Activated CD4-positive, alpha-beta memory T cell treated with anti-CD3 and anti-CD28 coated beads for 36 hours (primary cell): ENCODE results near the gene RBFOX2. TPM values are rescaled to one million over a fixed set of nuclear protein-coding genes. Genes with fewer than 3 reads are reported as not detected.

Source experiments
- CTCF ChIA-PET: fragments of 350-600 bp; sonication (Branson Sonifier 250); formaldehyde crosslinking; loops from one replicate; lab custom pipeline; 2021; ENCODE audit warnings: antibody characterized with exemption, inconsistent platforms; lab: Charles Lee
- POLR2A ChIA-PET: fragments of 350-600 bp; sonication (Branson Sonifier 250); formaldehyde crosslinking; loops from one replicate; lab custom pipeline; 2021; ENCODE audit warnings: antibody characterized with exemption; lab: Charles Lee
- DNase-seq: peaks from one replicate; pipeline ENCODE4 v3.0.0-alpha.2; 2020
- H3K27ac Mint-ChIP-seq: one replicate; pipeline ENCODE4 v1.8.0; 2021; ENCODE audit warnings: mixed read lengths
- H3K27me3 Mint-ChIP-seq: one replicate; pipeline ENCODE4 v1.8.0; 2021; ENCODE audit warnings: mixed read lengths
- H3K36me3 Mint-ChIP-seq: one replicate; pipeline ENCODE4 v1.8.0; 2021; ENCODE audit warnings: mixed read lengths
- H3K4me1 Mint-ChIP-seq: one replicate; pipeline ENCODE4 v1.8.0; 2021; ENCODE audit warnings: low read depth, mixed read lengths
- H3K4me3 Mint-ChIP-seq: one replicate; pipeline ENCODE4 v1.8.0; 2021; ENCODE audit warnings: mild to moderate bottlenecking, mixed read lengths
- H3K9me3 Mint-ChIP-seq: one replicate; pipeline ENCODE4 v1.8.0; 2021; ENCODE audit warnings: mixed read lengths
- intact Hi-C: fragments of 100-400 bp; cut with micrococcal nuclease; formaldehyde crosslinking; loops from one replicate; pipeline ENCODE4 v1.15.1; 2023
- total RNA-seq, 2 experiments: library from RNA; stranded (reverse); gene quantifications; one replicate each; pipeline ENCODE4 v1.2.3, GENCODE V29; 2021

The RBFOX2 gene
- total RNA-seq, 2 experiments from 2014 or later: 4.3 to 4.6 TPM

GRCh38 chr22:35863432-35863831 lies 165.2 kb downstream of the RBFOX2 start:
- H3K4me3 Mint-ChIP-seq: no peak overlapping the region
- ChIA-PET CTCF (no interaction called here), POLR2A (no interaction called here)
- no peaks in the 10 kb centered on the region for H3K9me3 Mint-ChIP-seq
- H3K27ac Mint-ChIP-seq: no peak overlapping the region
- no peaks in the 10 kb centered on the region for H3K27me3 Mint-ChIP-seq
- H3K36me3 Mint-ChIP-seq: no peaks in the 10 kb centered on the region
- no peak for DNase-seq
- H3K4me1 Mint-ChIP-seq: no peaks in the 10 kb centered on the region
- intact Hi-C loops: no loop called here

DNA sequence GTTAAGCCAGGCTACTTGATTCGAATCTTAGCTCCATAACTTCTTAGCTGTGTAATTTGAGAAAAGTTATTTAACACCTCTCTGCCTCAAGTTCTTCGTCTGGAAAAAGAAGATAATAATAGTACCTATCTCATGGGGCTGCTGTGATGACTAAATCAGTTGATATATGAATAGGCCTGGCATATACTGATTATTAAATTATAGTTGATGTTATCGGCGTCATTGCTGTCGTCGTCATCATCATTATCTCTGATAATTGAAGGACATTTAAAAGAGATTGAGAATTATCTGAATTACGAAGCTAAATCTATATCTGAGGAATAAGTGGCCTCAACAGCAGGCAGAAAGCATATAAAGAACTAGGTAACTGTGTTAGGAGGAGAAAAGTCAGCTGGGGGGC lies 165.9 kb downstream of the RBFOX2 start:
- Mint-ChIP-seq H3K27me3 (no peaks in the 10 kb centered on the region), H3K4me1 (no peaks in the 10 kb centered on the region), H3K27ac (no peak overlapping the region), H3K9me3 (no peaks in the 10 kb centered on the region), H3K36me3 (no peaks in the 10 kb centered on the region), H3K4me3 (no peak overlapping the region)
- no peak for DNase-seq
- ChIA-PET CTCF (no interaction called here), POLR2A (no interaction called here)
- intact Hi-C loops: no loop called here

DNA sequence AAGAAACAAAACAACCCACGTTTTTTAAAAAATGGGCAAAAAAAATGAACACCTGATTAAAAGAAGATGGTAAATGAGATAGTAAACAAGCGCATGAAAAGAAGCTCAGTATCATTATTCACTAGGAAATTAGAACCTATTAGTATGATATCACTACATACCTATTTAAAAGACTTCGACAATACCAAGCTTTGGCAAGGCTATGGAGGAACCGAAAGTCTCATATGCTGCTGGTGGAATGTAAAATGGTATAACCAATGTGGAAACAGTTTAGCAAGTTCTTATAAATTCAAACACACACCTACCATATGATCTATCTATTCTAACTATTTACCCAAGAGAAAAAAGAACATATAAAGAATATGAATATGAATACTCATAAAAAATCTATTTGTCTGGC lies 167.2 kb downstream of the RBFOX2 start:
- intact Hi-C loops: no loop called here
- Mint-ChIP-seq H3K4me1 (no peaks in the 10 kb centered on the region), H3K4me3 (no peak overlapping the region), H3K27ac (no peak overlapping the region), H3K27me3 (peaks cover under 1% of the 10 kb centered on the region), H3K36me3 (no peaks in the 10 kb centered on the region), H3K9me3 (no peaks in the 10 kb centered on the region)
- DNase-seq: no peak
- ChIA-PET CTCF (no interaction called here), POLR2A (no interaction called here)

DNA sequence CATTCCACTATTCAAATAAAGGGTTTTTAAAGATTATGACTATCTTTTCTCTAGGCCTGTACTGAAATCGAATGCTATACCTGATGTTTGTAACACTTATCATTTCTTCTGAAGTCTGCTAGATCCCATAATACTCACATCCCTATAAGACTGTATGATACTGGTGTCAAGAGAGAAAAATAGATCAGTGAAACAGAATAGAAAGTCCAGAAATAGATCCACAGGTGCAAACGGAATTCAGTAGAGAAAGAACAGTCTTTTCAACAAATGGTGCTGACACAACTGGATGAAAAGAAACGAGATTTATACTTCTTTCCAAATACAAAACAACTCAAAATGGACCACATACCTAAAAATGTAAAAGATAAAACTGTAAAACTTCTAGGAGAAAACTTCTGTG lies 167.8 kb downstream of the RBFOX2 start:
- ChIA-PET POLR2A (no interaction called here), CTCF (interaction anchor here (0.6 kb wide), 1 partner anchor 670 kb away, joined by 4 read pairs; no protein-coding TSS in a partner anchor)
- H3K27me3 Mint-ChIP-seq: peaks cover 3% of the 10 kb centered on the region
- H3K9me3 Mint-ChIP-seq: no peaks in the 10 kb centered on the region
- no peaks in the 10 kb centered on the region for H3K4me1 Mint-ChIP-seq
- DNase-seq: no peak
- H3K36me3 Mint-ChIP-seq: no peaks in the 10 kb centered on the region
- H3K4me3 Mint-ChIP-seq: no peak overlapping the region
- intact Hi-C loops: no loop called here
- no peak overlapping the region for H3K27ac Mint-ChIP-seq

GRCh38 chr22:35860087-35860733 lies 168.4 kb downstream of the RBFOX2 start:
- no peaks in the 10 kb centered on the region for H3K4me1 Mint-ChIP-seq
- H3K27ac Mint-ChIP-seq: no peak overlapping the region
- intact Hi-C loops: no loop called here
- peaks cover 3% of the 10 kb centered on the region for H3K27me3 Mint-ChIP-seq
- no peaks in the 10 kb centered on the region for H3K36me3 Mint-ChIP-seq
- POLR2A ChIA-PET: no interaction called here
- CTCF ChIA-PET: interaction anchor here (0.6 kb wide), 1 partner anchor 671 kb away, joined by 4 read pairs; no protein-coding TSS in a partner anchor
- no peaks in the 10 kb centered on the region for H3K9me3 Mint-ChIP-seq
- no peak overlapping the region for H3K4me3 Mint-ChIP-seq
- DNase-seq: no peak

DNA sequence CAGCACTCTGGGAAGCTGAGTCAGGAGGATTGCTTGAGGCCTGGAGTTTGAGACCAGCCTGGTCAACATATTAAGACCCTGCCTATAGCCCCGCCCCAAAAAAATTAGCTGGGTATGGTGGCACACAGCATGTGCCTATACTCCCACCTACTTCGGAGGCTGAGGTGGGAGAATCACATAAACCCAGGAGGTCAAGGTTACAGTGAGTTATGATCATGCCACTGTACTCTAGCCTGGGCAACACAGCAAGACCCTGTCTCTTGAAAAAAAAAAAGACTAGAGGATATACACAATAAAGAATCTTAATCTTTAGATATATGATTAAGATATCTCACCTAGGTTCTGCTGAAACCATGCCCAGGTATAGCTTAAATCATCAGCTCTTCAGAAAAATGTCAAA lies 174.3 kb downstream of the RBFOX2 start:
- DNase-seq: no peak
- no peaks in the 10 kb centered on the region for H3K4me1 Mint-ChIP-seq
- no peaks in the 10 kb centered on the region for H3K36me3 Mint-ChIP-seq
- H3K4me3 Mint-ChIP-seq: no peak overlapping the region
- H3K27ac Mint-ChIP-seq: no peak overlapping the region
- ChIA-PET POLR2A (no interaction called here), CTCF (no interaction called here)
- H3K9me3 Mint-ChIP-seq: no peaks in the 10 kb centered on the region
- H3K27me3 Mint-ChIP-seq: peaks cover 3% of the 10 kb centered on the region
- intact Hi-C loops: no loop called here

- peaks cover 3% of the 10 kb centered on the region for H3K27me3 Mint-ChIP-seq
- H3K36me3 Mint-ChIP-seq: no peaks in the 10 kb centered on the region
- H3K9me3 Mint-ChIP-seq: no peaks in the 10 kb centered on the region
- CTCF ChIA-PET: no interaction called here
- no peaks in the 10 kb centered on the region for H3K4me1 Mint-ChIP-seq
- intact Hi-C loops: no loop called here
- no peak for DNase-seq
- POLR2A ChIA-PET: no interaction called here
- H3K4me3 Mint-ChIP-seq: no peak overlapping the region
- no peak overlapping the region for H3K27ac Mint-ChIP-seq
These were observed 176.5 kb downstream of the RBFOX2 start for GRCh38 chr22:35852076-35852475.

DNA sequence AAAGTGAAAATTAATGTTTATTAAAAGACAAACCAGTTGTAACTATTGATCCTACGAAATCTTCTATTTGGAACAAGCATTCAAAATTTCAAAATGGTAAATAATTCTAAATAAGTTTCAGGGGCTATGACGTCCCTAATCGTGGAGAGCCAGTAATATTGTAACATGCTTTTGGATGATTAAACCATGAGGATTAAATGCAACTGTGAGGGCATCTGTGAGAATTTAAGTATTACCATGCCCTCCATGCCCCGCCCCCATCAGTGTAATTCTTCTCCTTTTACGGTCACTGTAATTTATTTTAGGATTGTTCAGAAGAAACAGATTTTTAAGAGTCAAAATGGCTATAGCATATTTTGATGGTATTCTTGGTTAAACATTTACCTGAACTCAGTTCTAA lies 177.8 kb downstream of the RBFOX2 start:
- Mint-ChIP-seq H3K27ac (no peak overlapping the region), H3K27me3 (no peaks in the 10 kb centered on the region), H3K4me3 (no peak overlapping the region), H3K4me1 (no peaks in the 10 kb centered on the region), H3K36me3 (no peaks in the 10 kb centered on the region), H3K9me3 (no peaks in the 10 kb centered on the region)
- ChIA-PET CTCF (interaction anchor here (0.7 kb wide), 1 partner anchor 215 kb away, joined by 3 read pairs; no protein-coding TSS in a partner anchor), POLR2A (no interaction called here)
- DNase-seq: no peak
- intact Hi-C loops: no loop called here

DNA sequence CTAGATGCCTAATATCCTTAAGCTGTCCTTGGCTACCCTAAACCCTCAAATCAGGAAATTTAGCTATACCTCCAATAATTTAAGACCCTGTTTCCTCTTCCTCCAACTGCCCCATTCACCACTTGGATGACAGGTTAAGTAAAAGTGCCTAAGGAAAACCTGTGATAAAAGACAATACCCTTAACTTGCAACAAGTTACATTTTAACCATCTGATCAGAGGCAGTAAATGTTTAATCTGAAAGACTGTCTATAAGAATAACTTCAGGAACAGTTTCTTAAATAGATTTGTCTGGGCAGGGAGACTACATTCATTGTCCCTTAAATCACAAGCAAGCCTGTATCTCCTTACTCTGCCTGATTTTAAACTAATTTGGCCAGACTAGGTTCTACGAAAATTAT lies 181.8 kb downstream of the RBFOX2 start:
- H3K27ac Mint-ChIP-seq: no peak overlapping the region
- POLR2A ChIA-PET: no interaction called here

DNA sequence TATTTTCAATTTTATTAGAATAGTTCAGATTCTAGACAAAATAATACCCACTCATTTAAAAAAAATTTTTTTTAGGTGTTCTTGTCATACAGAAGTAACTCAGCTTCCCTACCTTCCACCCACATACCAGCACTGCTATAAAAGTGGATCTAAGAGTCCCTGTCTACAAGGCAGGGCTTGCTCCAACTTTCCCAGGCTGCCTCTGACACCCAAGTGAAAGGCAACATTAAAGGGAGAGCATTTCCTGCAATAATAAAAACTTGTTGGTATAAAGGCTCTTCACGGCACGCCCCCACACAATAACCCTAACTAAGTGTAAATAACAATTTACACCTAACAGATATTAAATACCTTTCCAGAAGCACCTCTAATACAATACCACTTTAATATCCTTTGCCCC lies 183.7 kb downstream of the RBFOX2 start:
- no peaks in the 10 kb centered on the region for H3K4me1 Mint-ChIP-seq
- no peak for DNase-seq
- intact Hi-C loops: loop anchor here (5.0 kb wide), 1 partner anchor 218 kb away; no protein-coding TSS in a partner anchor
- POLR2A ChIA-PET: no interaction called here
- H3K4me3 Mint-ChIP-seq: no peak overlapping the region
- CTCF ChIA-PET: no interaction called here
- H3K27ac Mint-ChIP-seq: no peak overlapping the region
- H3K9me3 Mint-ChIP-seq: no peaks in the 10 kb centered on the region
- H3K36me3 Mint-ChIP-seq: no peaks in the 10 kb centered on the region
- H3K27me3 Mint-ChIP-seq: peaks cover 1% of the 10 kb centered on the region

More for the DNA sequence above, 181.8 kb downstream of the RBFOX2 start:
- H3K36me3 Mint-ChIP-seq: no peaks in the 10 kb centered on the region
- DNase-seq: no peak
- H3K4me3 Mint-ChIP-seq: no peak overlapping the region
- H3K27me3 Mint-ChIP-seq: no peaks in the 10 kb centered on the region
- no peaks in the 10 kb centered on the region for H3K9me3 Mint-ChIP-seq
- CTCF ChIA-PET: interaction anchor here (0.6 kb wide), 1 partner anchor 76 kb away, joined by 3 read pairs; no protein-coding TSS in a partner anchor
- intact Hi-C loops: no loop called here
- no peaks in the 10 kb centered on the region for H3K4me1 Mint-ChIP-seq

DNA sequence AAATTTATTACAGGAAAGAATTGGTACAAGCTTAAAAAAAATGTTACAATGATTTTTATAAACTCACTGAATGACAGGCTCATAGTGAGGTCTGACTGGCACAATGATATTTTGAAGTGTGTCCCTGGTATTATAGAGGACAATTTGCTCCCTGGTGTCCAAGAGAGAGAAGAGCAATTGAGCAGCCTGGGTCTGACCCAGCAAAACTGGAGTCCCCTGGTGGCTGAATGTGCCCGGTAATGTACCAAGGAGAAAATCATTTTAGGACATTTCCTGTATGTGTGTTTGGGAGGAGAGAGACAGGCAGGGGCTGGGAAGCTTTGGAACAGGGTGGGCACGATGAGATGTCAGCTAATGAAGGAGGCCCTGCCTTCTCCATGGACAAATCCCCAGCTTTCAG lies 185.7 kb downstream of the RBFOX2 start:
- H3K27ac Mint-ChIP-seq: no peak overlapping the region
- no peak overlapping the region for H3K4me3 Mint-ChIP-seq
- intact Hi-C loops: loop anchor here (5.0 kb wide), 1 partner anchor 216 kb away; no protein-coding TSS in a partner anchor
- no peaks in the 10 kb centered on the region for H3K9me3 Mint-ChIP-seq
- ChIA-PET POLR2A (no interaction called here), CTCF (no interaction called here)
- DNase-seq: no peak
- peaks cover 14% of the 10 kb centered on the region for H3K27me3 Mint-ChIP-seq
- H3K36me3 Mint-ChIP-seq: no peaks in the 10 kb centered on the region
- H3K4me1 Mint-ChIP-seq: no peaks in the 10 kb centered on the region

DNA sequence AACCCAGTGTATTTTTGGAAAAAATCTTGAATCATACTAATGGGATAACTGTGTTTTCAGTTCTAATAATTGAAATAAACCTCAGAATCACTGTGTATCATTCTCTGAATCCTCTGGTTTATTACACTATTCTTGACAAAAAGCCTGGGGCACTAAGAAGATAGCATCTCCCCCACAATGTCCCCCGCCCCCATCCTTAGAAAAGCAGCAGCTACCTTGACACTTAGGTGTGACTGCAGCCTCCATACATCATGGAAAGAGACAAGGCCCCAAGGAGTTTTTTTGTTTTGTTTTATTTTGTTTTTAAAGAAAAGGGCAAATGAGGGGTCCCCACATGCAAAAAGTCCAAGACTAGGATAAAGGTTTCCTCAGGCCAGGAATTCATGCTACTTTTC lies 186.1 kb downstream of the RBFOX2 start:
- no peaks in the 10 kb centered on the region for H3K4me1 Mint-ChIP-seq
- intact Hi-C loops: loop anchor here (5.0 kb wide), 1 partner anchor 215 kb away; no protein-coding TSS in a partner anchor
- H3K9me3 Mint-ChIP-seq: no peaks in the 10 kb centered on the region

More for the DNA sequence above, 186.1 kb downstream of the RBFOX2 start:
- Mint-ChIP-seq H3K27ac (no peak overlapping the region), H3K27me3 (peaks cover 14% of the 10 kb centered on the region), H3K36me3 (no peaks in the 10 kb centered on the region), H3K4me3 (no peak overlapping the region)
- POLR2A ChIA-PET: no interaction called here
- no peak for DNase-seq
- CTCF ChIA-PET: no interaction called here
